Common myeloid progenitor, CD34-positive (primary cell): ENCODE measurements around the gene FAM107B.

Experiments
- CTCF ChIA-PET: fragments of 350-600 bp; sonication (Branson Sonifier 250); formaldehyde crosslinking; loops from one replicate; lab custom pipeline; 2021; ENCODE audit warnings: antibody characterized with exemption; lab: Charles Lee
- POLR2A ChIA-PET: fragments of 350-600 bp; sonication (Branson Sonifier 250); formaldehyde crosslinking; loops from one replicate; lab custom pipeline; 2021; ENCODE audit warnings: antibody characterized with exemption; lab: Charles Lee
- DNase-seq, 3 donors: peaks; one replicate each; pipeline versions ENCODE4 v3.0.0 to v3.0.0-alpha.2; 2013
- H3K27ac ChIP-seq, 2 experiments: 1 replicate in 1 of 2; 2 replicates in 1 of 2; pipeline ENCODE4 v1.7.0; 2013; ENCODE audit warnings: inconsistent platforms in 2 of 2, low read length in 2 of 2, mild to moderate bottlenecking in 2 of 2, low read depth in 1 of 2, moderate library complexity in 1 of 2; ENCODE audit not compliant: severe bottlenecking in 2 of 2, insufficient read depth in 1 of 2, poor library complexity in 1 of 2
- H3K27me3 ChIP-seq, 5 experiments: replicated peaks in 2 of 5; 1 replicate in 3 of 5; 2 replicates in 2 of 5; pipeline versions ENCODE4 v1.6.1 to v1.7.0; 2013; ENCODE audit warnings: low read length in 4 of 5, mild to moderate bottlenecking in 2 of 5, moderate library complexity in 2 of 5, inconsistent platforms in 1 of 5; ENCODE audit not compliant: insufficient read depth in 5 of 5, control insufficient read depth in 4 of 5
- H3K36me3 ChIP-seq, 4 experiments: 1 replicate in 2 of 4; 2 replicates in 2 of 4; pipeline versions ENCODE4 v1.6.1 to v1.7.0; 2013; ENCODE audit warnings: low read length in 3 of 4, control low read depth in 1 of 4, mild to moderate bottlenecking in 1 of 4; ENCODE audit not compliant: control insufficient read depth in 4 of 4, insufficient read depth in 4 of 4
- H3K4me1 ChIP-seq, 4 experiments: 1 replicate in 3 of 4; 2 replicates in 1 of 4; pipeline versions ENCODE4 v1.6.1 to v1.7.1; 2013; ENCODE audit warnings: low read length in 3 of 4, mild to moderate bottlenecking in 3 of 4, control low read depth in 1 of 4, inconsistent platforms in 1 of 4, moderate library complexity in 1 of 4; ENCODE audit not compliant: control insufficient read depth in 4 of 4, insufficient read depth in 4 of 4; ENCODE audit errors: control extremely low read depth in 1 of 4
- H3K4me3 ChIP-seq, 7 experiments: 1 replicate in 4 of 7; 2 replicates in 3 of 7; pipeline versions ENCODE4 v1.5.1 to v1.7.0; 2013; ENCODE audit warnings: mild to moderate bottlenecking in 7 of 7, low read length in 6 of 7, moderate library complexity in 6 of 7, inconsistent platforms in 2 of 7, low read depth in 2 of 7, control low read depth in 1 of 7; ENCODE audit not compliant: insufficient read depth in 4 of 7, control insufficient read depth in 1 of 7; ENCODE audit errors: extremely low read depth in 1 of 7
- H3K9me3 ChIP-seq, 5 experiments: 1 replicate in 4 of 5; 2 replicates in 1 of 5; pipeline versions ENCODE4 v1.6.1 to v1.7.1; 2013; ENCODE audit warnings: low read length in 4 of 5, mild to moderate bottlenecking in 2 of 5, inconsistent platforms in 1 of 5, low read depth in 1 of 5, moderate library complexity in 1 of 5; ENCODE audit not compliant: control insufficient read depth in 4 of 5, insufficient read depth in 2 of 5; ENCODE audit errors: control extremely low read depth in 1 of 5
- WGBS: methylation state at CpG from one replicate; pipeline ENCODE4 v1.1.5; 2013; ENCODE audit not compliant: insufficient coverage; 5-methylcytosine and 5-hydroxymethylcytosine counted together

The FAM107B gene

GRCh38 chr10:14470920-14471319, 303.8 kb downstream of the FAM107B start:
- H3K9me3 ChIP-seq = peaks cover 0 to 2% (median 0%) of the 10 kb centered on the region in 5 experiments
- no peak overlapping the region for H3K4me3 ChIP-seq
- DNase-seq = no peak
- ChIA-PET POLR2A (no interaction called here), CTCF (no interaction called here)
- H3K27me3 ChIP-seq = peaks cover 0 to 31% (median 7%) of the 10 kb centered on the region in 5 experiments
- no peak overlapping the region for H3K27ac ChIP-seq
- no peaks in the 10 kb centered on the region for H3K36me3 ChIP-seq
- WGBS = 100% methylated on average over 2 of the region's 6 CpGs
- H3K4me1 ChIP-seq = no peaks in the 10 kb centered on the region

DNA sequence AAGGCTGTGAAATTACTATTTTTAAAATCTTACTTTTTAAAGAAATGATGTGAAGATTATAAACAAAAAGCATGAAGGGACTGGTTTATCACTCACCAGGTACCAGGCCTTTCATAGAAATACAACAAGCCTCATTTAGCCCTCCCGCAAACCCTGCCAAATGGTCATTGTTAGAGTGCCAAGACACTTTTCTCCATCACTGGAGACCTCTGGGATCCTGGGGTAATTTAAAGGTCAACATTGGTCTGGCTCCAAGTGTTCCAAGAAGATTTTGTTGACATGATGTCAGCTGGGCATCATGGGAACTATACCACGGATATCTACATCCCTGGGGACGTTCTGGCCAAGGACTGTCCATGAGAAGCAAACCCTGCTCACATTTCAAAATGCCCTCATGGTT, 306.0 kb downstream of the FAM107B start:
- ChIA-PET POLR2A (no interaction called here), CTCF (no interaction called here)
- H3K4me1 ChIP-seq = no peaks in the 10 kb centered on the region
- no peak overlapping the region for H3K4me3 ChIP-seq
- DNase-seq = no peak
- H3K9me3 ChIP-seq = peaks cover 0 to 2% (median 0%) of the 10 kb centered on the region in 5 experiments
- H3K27me3 ChIP-seq = peaks cover 0 to 25% (median 4%) of the 10 kb centered on the region in 5 experiments
- H3K27ac ChIP-seq = no peak overlapping the region
- H3K36me3 ChIP-seq = no peaks in the 10 kb centered on the region
- WGBS = 93% methylated on average over 3 of the region's 3 CpGs
